ENCODE data around the gene SMARCAL1. TPM values are rescaled to one million over a fixed set of nuclear protein-coding genes. Genes with fewer than 3 reads are reported as not detected.

Gene SMARCAL1
- total and polyA plus RNA-seq, 2 of the 4 experiments (the other 2 are of a cell fraction) = 13.6 to 21.0 TPM

DNA sequence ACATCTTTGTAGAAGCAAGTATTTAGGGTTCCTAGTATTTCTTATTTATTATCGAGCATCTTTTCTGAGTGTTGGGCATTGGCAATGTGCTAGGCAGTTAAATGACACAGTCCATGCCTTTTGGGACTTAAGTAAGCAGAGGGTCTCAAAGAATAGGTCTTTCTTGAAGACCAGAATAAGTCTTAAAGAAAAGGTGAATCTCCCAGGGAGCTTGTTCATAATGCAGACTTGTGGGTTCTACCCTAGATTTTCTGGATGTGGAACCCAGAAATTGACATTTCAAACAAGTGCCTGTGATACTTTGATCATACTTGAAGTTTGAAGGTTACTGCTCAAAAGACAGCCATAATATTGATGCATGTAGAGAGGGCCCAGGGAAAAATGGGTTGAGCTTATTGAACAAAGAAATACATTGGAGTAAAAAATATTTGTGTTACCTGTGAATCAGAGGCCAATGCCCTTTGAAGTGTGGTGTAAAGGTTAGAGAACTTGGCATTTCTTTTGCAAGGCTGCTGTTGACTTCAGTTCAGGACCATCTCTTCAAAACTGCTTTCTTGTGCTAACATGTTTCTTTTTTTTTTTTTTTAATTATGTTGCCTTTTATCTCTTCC lies 110.7 kb downstream of the SMARCAL1 start:
- Histone ChIP-seq H4K8ac (ENCODE audit: low read depth in 2 of 2, low read length in 2 of 2) (no peak overlapping the region), H3K4me3 (ENCODE audit: insufficient read depth, low read depth, low read length) (no peak overlapping the region), H2BK20ac (ENCODE audit: low read depth, low read length) (no peak overlapping the region), H3K14ac (replicated peaks; ENCODE audit: low read depth, low read length) (no peak overlapping the region), H3K9me1 (ENCODE audit: insufficient read depth, low read length) (peaks cover 8% of the 10 kb centered on the region), H3K4me2 (ENCODE audit: low read depth, low read length) (no peak overlapping the region), H3K9ac (ENCODE audit: low read depth, low read length) (no peak overlapping the region), H3K4ac (ENCODE audit: low read depth, low read length) (no peak overlapping the region), H2BK15ac (ENCODE audit: low read depth, low read length) (no peak overlapping the region), H3K27ac (ENCODE audit: insufficient read depth, low read length) (no peak overlapping the region), H3K27me3 (ENCODE audit: control insufficient read depth, insufficient read depth, low read length) (no peaks in the 10 kb centered on the region), H2AFZ (replicated peaks; ENCODE audit: low read length, poor library complexity) (no peak overlapping the region), H2BK5ac (ENCODE audit: low read depth, low read length, poor library complexity, severe bottlenecking) (no peak overlapping the region), H3K18ac (ENCODE audit: low read depth, low read length) (no peak overlapping the region), H2AK5ac (ENCODE audit: low read depth, low read length) (no peak overlapping the region), H4K20me1 (ENCODE audit: insufficient read depth, low read length) (no peaks in the 10 kb centered on the region), H3K9me3 (ENCODE audit: control insufficient read depth, insufficient read depth, low read length) (no peaks in the 10 kb centered on the region), H4K5ac (ENCODE audit: low read depth, low read length) (no peak overlapping the region), H2AK9ac (replicated peaks; ENCODE audit: low read depth, low read length, poor library complexity) (no peak overlapping the region), H3K4me1 (ENCODE audit: control insufficient read depth, insufficient read depth, low read length) (peaks cover 7% of the 10 kb centered on the region), H4K91ac (ENCODE audit: insufficient read depth, low read depth, low read length) (no peak overlapping the region), H3K36me3 (ENCODE audit: control insufficient read depth, insufficient read depth, low read length) (no peaks in the 10 kb centered on the region), H3K79me1 (ENCODE audit: low read depth in 1 of 2, low read length in 2 of 2) (no peaks in the 10 kb centered on the region), H2BK120ac (ENCODE audit: low read depth, low read length) (no peak overlapping the region), H3K56ac (ENCODE audit: extremely low read depth, insufficient read depth, low read length) (no peak overlapping the region), H3K23ac (ENCODE audit: low read depth, low read length) (no peak overlapping the region)
- dilution Hi-C loops (cut with HindIII; ENCODE audit: low sequenced_read_pairs, unreplicated experiment) (loop anchor here (25.0 kb wide), 2 partner anchors 139 to 989 kb away; no protein-coding TSS in a partner anchor), intact Hi-C loops (cut with micrococcal nuclease) (no loop called here), in situ Hi-C loops (cut with MboI; ENCODE audit: low sequenced_read_pairs) (loop anchor here (25.0 kb wide), 1 partner anchor 989 kb away; no protein-coding TSS in a partner anchor)
- DNase-seq = no peak
- no TSS peak for BruUV-seq (replicated peaks)
- no peak for ATAC-seq (ENCODE audit: low read depth)
- POLR2A ChIA-PET (ENCODE audit: unreplicated experiment) = no interaction called here
- WGBS, 2 experiments (ENCODE audit: extremely low coverage in 2 of 2, insufficient read length in 1 of 2) = 100% methylated on average over 1 of the region's 1 CpG; no CpG with 5 or more reads in 1 of the 2 experiments
- CTCF ChIA-PET = no interaction called here
- no peak for TF ChIP-seq USF2 (IDR thresholded peaks at IDR 0.05; ENCODE audit: low read depth, low read length)
- no peak for TF ChIP-seq RCOR1 (IDR thresholded peaks at IDR 0.05; ENCODE audit: insufficient replicate concordance, low read length)
- TF ChIP-seq MXI1 (IDR thresholded peaks at IDR 0.05; ENCODE audit: borderline replicate concordance, low read depth, low read length) = no peak
- no peak for TF ChIP-seq MAFK (IDR thresholded peaks at IDR 0.05; ENCODE audit: low read depth, low read length)
- TF ChIP-seq CHD1 (IDR thresholded peaks at IDR 0.05; ENCODE audit: low read depth, low read length) = no peak
- TF ChIP-seq, protein P1, sequence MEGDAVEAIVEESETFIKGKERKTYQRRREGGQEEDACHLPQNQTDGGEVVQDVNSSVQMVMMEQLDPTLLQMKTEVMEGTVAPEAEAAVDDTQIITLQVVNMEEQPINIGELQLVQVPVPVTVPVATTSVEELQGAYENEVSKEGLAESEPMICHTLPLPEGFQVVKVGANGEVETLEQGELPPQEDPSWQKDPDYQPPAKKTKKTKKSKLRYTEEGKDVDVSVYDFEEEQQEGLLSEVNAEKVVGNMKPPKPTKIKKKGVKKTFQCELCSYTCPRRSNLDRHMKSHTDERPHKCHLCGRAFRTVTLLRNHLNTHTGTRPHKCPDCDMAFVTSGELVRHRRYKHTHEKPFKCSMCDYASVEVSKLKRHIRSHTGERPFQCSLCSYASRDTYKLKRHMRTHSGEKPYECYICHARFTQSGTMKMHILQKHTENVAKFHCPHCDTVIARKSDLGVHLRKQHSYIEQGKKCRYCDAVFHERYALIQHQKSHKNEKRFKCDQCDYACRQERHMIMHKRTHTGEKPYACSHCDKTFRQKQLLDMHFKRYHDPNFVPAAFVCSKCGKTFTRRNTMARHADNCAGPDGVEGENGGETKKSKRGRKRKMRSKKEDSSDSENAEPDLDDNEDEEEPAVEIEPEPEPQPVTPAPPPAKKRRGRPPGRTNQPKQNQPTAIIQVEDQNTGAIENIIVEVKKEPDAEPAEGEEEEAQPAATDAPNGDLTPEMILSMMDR (conservative IDR thresholded peaks at IDR 0.05; ENCODE audit: low read depth, low read length) = no peak
- no peak for TF ChIP-seq NFE2L2 (IDR thresholded peaks at IDR 0.05; ENCODE audit: low read depth, low read length)
- no peak for TF ChIP-seq RFX5 (IDR thresholded peaks at IDR 0.05; ENCODE audit: low read depth, low read length)
- no peak for TF ChIP-seq SMC3 (IDR thresholded peaks at IDR 0.05; ENCODE audit: low read depth, low read length)
- TF ChIP-seq FOS (IDR thresholded peaks at IDR 0.05; ENCODE audit: low read depth, low read length) = no peak
- TF ChIP-seq CEBPB (IDR thresholded peaks at IDR 0.05; ENCODE audit: low read depth, low read length) = no peak
- no peak for TF ChIP-seq POLR2A (IDR thresholded peaks at IDR 0.05; ENCODE audit: low read depth, low read length)
- TF ChIP-seq MAZ (IDR thresholded peaks at IDR 0.05; ENCODE audit: borderline replicate concordance, low read depth, low read length) = no peak
- no peak for TF ChIP-seq ELK1 (IDR thresholded peaks at IDR 0.05; ENCODE audit: borderline replicate concordance, low read depth, low read length)
- TF ChIP-seq RAD21 (IDR thresholded peaks at IDR 0.05; ENCODE audit: low read length) = no peak
- TF ChIP-seq BHLHE40 (IDR thresholded peaks at IDR 0.05; ENCODE audit: low read depth, low read length) = no peak

Data from IMR-90 (cell line).